HepG2 (cell line): ENCODE data around the gene RNFT2. TPM values are rescaled to one million over a fixed set of nuclear protein-coding genes. Genes with fewer than 3 reads are reported as not detected.
A peak's percentile ranks its signal among the peaks of the same experiment; 100 is the strongest.

ENCODE experiments used
- GABPA ChIP-seq, 2 experiments: IDR thresholded peaks; 2 replicates each; pipeline ENCODE4 v1.6.1; 2011 to 2016; ENCODE audit warnings: low read depth in 2 of 2, low read length in 1 of 2, missing biosample characterization in 1 of 2, missing genetic modification characterization in 1 of 2
- HNF1A ChIP-seq, 2 experiments: sonication (generic) in 1 of 2; formaldehyde crosslinking in 1 of 2; IDR thresholded peaks; 2 replicates each; pipeline versions ENCODE4 v1.4.0 to v1.6.1; 2016 to 2020; ENCODE audit warnings: borderline replicate concordance in 1 of 2, low read depth in 1 of 2, mild to moderate bottlenecking in 1 of 2, missing genetic modification reagents in 1 of 2
- JUN ChIP-seq: sonication (generic); formaldehyde crosslinking; IDR thresholded peaks from 2 replicates; pipeline ENCODE4 v1.4.0; 2020; ENCODE audit warnings: mild to moderate bottlenecking, missing genetic modification reagents
- MEF2D ChIP-seq: sonication (generic); formaldehyde crosslinking; IDR thresholded peaks from 2 replicates; pipeline ENCODE4 v1.5.1; 2020; ENCODE audit warnings: mild to moderate bottlenecking, missing genetic modification reagents
- RBM39 ChIP-seq: fragments of 200-400 bp; formaldehyde crosslinking; IDR thresholded peaks from one replicate; pipeline ENCODE4 v1.6.1; 2018; ENCODE audit warnings: antibody characterized with exemption, mild to moderate bottlenecking, low read depth, low read length; ENCODE audit not compliant: poor library complexity, severe bottlenecking
- RFX3 ChIP-seq: IDR thresholded peaks from 2 replicates; pipeline ENCODE4 v1.6.1; 2016; ENCODE audit warnings: missing biosample characterization, missing genetic modification reagents
- SYNCRIP ChIP-seq: fragments of 200-400 bp; formaldehyde crosslinking; IDR thresholded peaks from 2 replicates; pipeline ENCODE4 v1.6.1; 2018; ENCODE audit warnings: mild to moderate bottlenecking, low read depth, low read length; ENCODE audit not compliant: insufficient read depth
- TEAD3 ChIP-seq: optimal IDR thresholded peaks from 2 replicates; pipeline ENCODE3; 2016; ENCODE audit warnings: borderline replicate concordance
- TFDP2 ChIP-seq: sonication (generic); formaldehyde crosslinking; IDR thresholded peaks from 2 replicates; pipeline ENCODE4 v1.4.0; 2020; ENCODE audit warnings: missing genetic modification reagents
- ZNF101 ChIP-seq: sonication (generic); formaldehyde crosslinking; IDR thresholded peaks from 2 replicates; pipeline ENCODE4 v1.4.0; 2020; ENCODE audit warnings: mild to moderate bottlenecking, low read depth, missing genetic modification reagents, borderline replicate concordance
- ZNF205 ChIP-seq: IDR thresholded peaks from 2 replicates; pipeline ENCODE4 v1.6.1; 2018; ENCODE audit warnings: missing biosample characterization, missing genetic modification reagents
- ZNF251 ChIP-seq: sonication (generic); formaldehyde crosslinking; IDR thresholded peaks from 2 replicates; pipeline ENCODE4 v1.9.0; 2021; ENCODE audit warnings: mild to moderate bottlenecking, missing genetic modification reagents
- ZNF367 ChIP-seq: sonication (generic); formaldehyde crosslinking; IDR thresholded peaks from 2 replicates; pipeline ENCODE4 v1.4.0; 2020; ENCODE audit warnings: missing genetic modification reagents, borderline replicate concordance
- ZNF563 ChIP-seq: sonication (generic); formaldehyde crosslinking; IDR thresholded peaks from 2 replicates; pipeline ENCODE4 v1.8.0; 2022; ENCODE audit warnings: mild to moderate bottlenecking, moderate library complexity, missing genetic modification reagents
- ZNF570 ChIP-seq: sonication (generic); formaldehyde crosslinking; IDR thresholded peaks from 2 replicates; pipeline ENCODE4 v1.4.0; 2020; ENCODE audit warnings: mild to moderate bottlenecking, missing genetic modification reagents, borderline replicate concordance
- ZNF660 ChIP-seq: sonication (generic); formaldehyde crosslinking; IDR thresholded peaks from 2 replicates; pipeline ENCODE4 v1.5.1; 2020; ENCODE audit warnings: mild to moderate bottlenecking, low read depth, missing genetic modification reagents, borderline replicate concordance
- ZNF713 ChIP-seq: sonication (generic); formaldehyde crosslinking; IDR thresholded peaks from 2 replicates; pipeline ENCODE4 v1.4.0; 2020; ENCODE audit warnings: mild to moderate bottlenecking, missing genetic modification reagents
- ZSCAN30 ChIP-seq: sonication (generic); formaldehyde crosslinking; IDR thresholded peaks from 2 replicates; pipeline ENCODE4 v1.5.0; 2020; ENCODE audit warnings: mild to moderate bottlenecking, missing genetic modification reagents
- polyA plus RNA-seq, 8 experiments: library from polyadenylated mRNA; depleted of rRNA in 3 of 8; stranded (reverse) in 7 of 8; unstranded in 1 of 8; fragments of >200 nt; fragmentation: Illumina TruSeq in 4 of 8; extraction: Trizol in 4 of 8; gene quantifications; 2 replicates each; pipeline versions ENCODE4 v1.2.1 to v1.2.3, GENCODE V29; 2011 to 2016; ENCODE audit warnings: low read depth in 4 of 8, missing spikeins in 1 of 8, mixed read lengths in 1 of 8; ENCODE audit not compliant: insufficient read depth in 1 of 8
- total RNA-seq, 5 experiments: library from RNA; depleted of rRNA; stranded (reverse); fragments of >200 nt; fragmentation: Illumina TruSeq; extraction: Trizol; gene quantifications; 2 replicates each; pipeline ENCODE4 v1.2.3, GENCODE V29; 2016; ENCODE audit warnings: low read depth in 1 of 5
- TF ChIP-seq, protein P1 (sequence below): sonication (generic); formaldehyde crosslinking; IDR thresholded peaks from 2 replicates; pipeline ENCODE4 v1.9.0; 2022; ENCODE audit warnings: missing genetic modification reagents, mild to moderate bottlenecking, borderline replicate concordance

Gene RNFT2
- total and polyA plus RNA-seq, 2 of the 13 experiments (the other 11 are each of a cell fraction or from before 2014, with no cell fraction given): 3.3 to 8.3 TPM

DNA sequence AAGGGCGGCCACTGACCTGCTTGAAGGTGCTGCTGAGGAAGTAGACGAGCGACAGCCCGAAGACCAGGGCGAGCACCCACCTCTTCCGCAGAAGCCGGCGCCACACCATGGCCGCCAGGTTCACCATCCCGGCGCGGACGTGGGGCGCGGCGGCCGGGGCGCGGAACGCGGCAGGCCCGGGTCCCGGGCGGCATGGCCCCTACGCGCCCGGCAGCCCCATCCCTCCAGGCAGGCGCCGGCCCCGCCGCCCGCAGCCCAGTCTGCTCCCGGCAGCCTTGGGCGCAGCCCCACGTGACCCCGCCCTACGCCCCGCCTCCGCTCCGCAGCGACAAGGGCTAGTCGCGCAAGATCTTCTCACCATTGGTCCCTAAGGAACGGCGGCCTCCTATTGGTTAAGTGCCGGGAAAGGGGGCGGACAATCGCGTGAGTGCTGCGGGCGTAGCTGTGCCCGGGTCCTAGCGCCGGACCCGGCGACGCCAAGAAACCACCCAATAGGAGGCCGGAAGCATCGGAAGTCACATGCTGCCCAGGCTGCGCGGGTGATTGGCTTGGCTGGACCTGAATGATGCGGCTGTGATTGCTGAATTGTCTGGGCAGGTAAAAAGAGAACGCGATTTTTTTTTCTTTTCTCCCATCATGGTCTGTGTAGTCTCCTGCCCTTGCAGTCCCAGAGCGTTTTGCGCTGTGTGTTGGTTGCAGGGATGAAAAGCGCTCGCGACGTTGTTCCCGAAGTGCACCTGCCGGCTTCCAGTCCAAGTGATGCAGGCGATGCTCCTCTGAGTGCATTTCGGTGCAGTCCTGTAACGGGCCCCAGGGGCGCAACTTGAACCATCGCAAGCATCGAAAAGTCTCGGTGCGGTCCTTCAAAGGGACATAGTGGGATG lies at the start of gene RNFT2, which contains the start of gene SPRING1 (continued):
- TF ChIP-seq HNF1A (IDR thresholded peaks at IDR 0.05; ENCODE audit: low read depth): no peak
- peak; percentile 64; the same call in 1 of the 2 replicates for TF ChIP-seq HNF1A (CRISPR knock-in tag; IDR thresholded peaks at IDR 0.05; ENCODE audit: borderline replicate concordance)
- peak; percentile 74 for TF ChIP-seq RBM39
- TF ChIP-seq ZNF713 (CRISPR knock-in tag): no peak
- TF ChIP-seq JUN (CRISPR knock-in tag): 0 out of 2 replicates have a peak, but pooled peaks have one; percentile 56
- TF ChIP-seq TFDP2 (CRISPR knock-in tag): peak; percentile 75; the same call in 1 of the 2 replicates
- TF ChIP-seq ZNF660 (CRISPR knock-in tag): no peak
- no peak for TF ChIP-seq ZNF101 (CRISPR knock-in tag)
- TF ChIP-seq GABPA (IDR thresholded peaks at IDR 0.05; ENCODE audit: low read depth, low read length): peak; percentile 64
- TF ChIP-seq GABPA (CRISPR knock-in tag; IDR thresholded peaks at IDR 0.05; ENCODE audit: low read depth): peak; percentile 89
- no peak for TF ChIP-seq RFX3 (CRISPR knock-in tag)
- no peak for TF ChIP-seq ZNF367 (CRISPR knock-in tag)
- TF ChIP-seq TEAD3 (CRISPR knock-in tag): peak; percentile 58
- TF ChIP-seq ZNF251 (CRISPR knock-in tag): no peak
- no peak for TF ChIP-seq ZSCAN30 (CRISPR knock-in tag)
- no peak for TF ChIP-seq MEF2D
- 0 out of 2 replicates have a peak, but pooled peaks have one; percentile 36 for TF ChIP-seq ZNF563 (CRISPR knock-in tag)
- no peak for TF ChIP-seq ZNF205 (CRISPR knock-in tag)
- TF ChIP-seq, protein P1, sequence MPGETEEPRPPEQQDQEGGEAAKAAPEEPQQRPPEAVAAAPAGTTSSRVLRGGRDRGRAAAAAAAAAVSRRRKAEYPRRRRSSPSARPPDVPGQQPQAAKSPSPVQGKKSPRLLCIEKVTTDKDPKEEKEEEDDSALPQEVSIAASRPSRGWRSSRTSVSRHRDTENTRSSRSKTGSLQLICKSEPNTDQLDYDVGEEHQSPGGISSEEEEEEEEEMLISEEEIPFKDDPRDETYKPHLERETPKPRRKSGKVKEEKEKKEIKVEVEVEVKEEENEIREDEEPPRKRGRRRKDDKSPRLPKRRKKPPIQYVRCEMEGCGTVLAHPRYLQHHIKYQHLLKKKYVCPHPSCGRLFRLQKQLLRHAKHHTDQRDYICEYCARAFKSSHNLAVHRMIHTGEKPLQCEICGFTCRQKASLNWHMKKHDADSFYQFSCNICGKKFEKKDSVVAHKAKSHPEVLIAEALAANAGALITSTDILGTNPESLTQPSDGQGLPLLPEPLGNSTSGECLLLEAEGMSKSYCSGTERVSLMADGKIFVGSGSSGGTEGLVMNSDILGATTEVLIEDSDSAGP (CRISPR knock-in tag): peak; percentile 51; the same call in 1 of the 2 replicates
- no peak for TF ChIP-seq SYNCRIP
- no peak for TF ChIP-seq ZNF570
